ENCODE data around the gene FAM83D.

FAM83D gene

GRCh38 chr20:38894091-38894847 lies 31.9 kb upstream of the FAM83D start:
- DNase-seq (ENCODE audit: low read depth), result no peak

GRCh38 chr20:38895098-38895949 lies 30.9 kb upstream of the FAM83D start:
- no peak for DNase-seq (ENCODE audit: low read depth)

GRCh38 chr20:38896009-38896594 lies 30.1 kb upstream of the FAM83D start:
- no peak for DNase-seq (ENCODE audit: low read depth)

GRCh38 chr20:38897267-38897666 lies 28.9 kb upstream of the FAM83D start:
- no peak for DNase-seq (ENCODE audit: low read depth)

GRCh38 chr20:38900606-38901005 lies 25.6 kb upstream of the FAM83D start:
- no peak for DNase-seq (ENCODE audit: low read depth)

- no peak for DNase-seq (ENCODE audit: low read depth)
Measured at GRCh38 chr20:38902601-38903000, 23.6 kb upstream of the FAM83D start.

- no peak for DNase-seq (ENCODE audit: low read depth)
Measured at GRCh38 chr20:38903335-38903734, 22.9 kb upstream of the FAM83D start.

GRCh38 chr20:38905375-38905774 lies 20.8 kb upstream of the FAM83D start:
- DNase-seq (ENCODE audit: low read depth), result no peak

GRCh38 chr20:38907918-38908677 lies 18.1 kb upstream of the FAM83D start:
- no peak for DNase-seq (ENCODE audit: low read depth)

- no peak for DNase-seq (ENCODE audit: low read depth)
Measured at GRCh38 chr20:38915355-38915754, 10.9 kb upstream of the FAM83D start.

- DNase-seq (ENCODE audit: low read depth), result no peak
Measured at GRCh38 chr20:38917657-38918056, 8.6 kb upstream of the FAM83D start.

GRCh38 chr20:38918172-38918571 lies 8.0 kb upstream of the FAM83D start:
- no peak for DNase-seq (ENCODE audit: low read depth)

- DNase-seq (ENCODE audit: low read depth), result no peak
Measured at GRCh38 chr20:38919683-38920082, 6.5 kb upstream of the FAM83D start.

- DNase-seq (ENCODE audit: low read depth), result no peak
Measured at GRCh38 chr20:38920411-38920810, 5.8 kb upstream of the FAM83D start.

GRCh38 chr20:38920851-38921250 lies 5.4 kb upstream of the FAM83D start:
- no peak for DNase-seq (ENCODE audit: low read depth)

GRCh38 chr20:38924718-38925117 lies 1.5 kb upstream of the FAM83D start:
- no peak for DNase-seq (ENCODE audit: low read depth)

GRCh38 chr20:38926934-38927616 lies 858 bp downstream of the FAM83D start:
- peak; percentile 60 for DNase-seq (ENCODE audit: low read depth)

GRCh38 chr20:38927902-38928578 lies 1.8 kb downstream of the FAM83D start:
- DNase-seq (ENCODE audit: low read depth), result peak; percentile 21

GRCh38 chr20:38930242-38930569 lies 4.0 kb downstream of the FAM83D start:
- DNase-seq (ENCODE audit: low read depth), result no peak

- no peak for DNase-seq (ENCODE audit: low read depth)
Measured at GRCh38 chr20:38931984-38932383, 5.8 kb downstream of the FAM83D start.

- peak; percentile 40 for DNase-seq (ENCODE audit: low read depth)
Measured at GRCh38 chr20:38932457-38933120, 6.4 kb downstream of the FAM83D start.
